HK-2 (cell line): ENCODE results near the gene CDK13.
"Not testable (repeated sequence)": the region's sequence is repeated elsewhere in the genome, so short reads cannot be mapped to it uniquely, and the experiment has no call there.

Source experiments
- DNase-seq: peaks from one replicate; pipeline ENCODE4 v3.0.0-alpha.2; 2018; ENCODE audit not compliant: unreplicated experiment

Gene CDK13

DNA sequence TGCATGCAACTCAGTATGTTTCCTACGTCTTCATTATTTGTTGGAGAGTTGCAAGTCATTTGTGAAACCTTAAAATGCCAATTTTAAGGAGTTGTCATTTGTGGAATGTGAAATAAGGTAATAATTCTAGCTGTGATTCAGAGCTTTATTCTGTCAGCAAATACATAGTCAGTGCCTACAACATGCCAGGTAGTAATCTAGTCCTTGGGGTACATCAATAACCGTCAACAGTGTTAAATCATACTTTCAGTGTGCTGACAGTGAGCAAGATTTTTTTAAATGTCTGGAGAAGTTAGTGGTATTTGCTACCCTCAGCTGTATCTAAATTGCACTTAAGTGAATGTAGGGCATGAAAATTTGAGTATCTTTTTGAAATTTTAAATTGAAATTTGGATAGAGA lies 147.7 kb downstream of the CDK13 start:
- no peak for DNase-seq

DNA sequence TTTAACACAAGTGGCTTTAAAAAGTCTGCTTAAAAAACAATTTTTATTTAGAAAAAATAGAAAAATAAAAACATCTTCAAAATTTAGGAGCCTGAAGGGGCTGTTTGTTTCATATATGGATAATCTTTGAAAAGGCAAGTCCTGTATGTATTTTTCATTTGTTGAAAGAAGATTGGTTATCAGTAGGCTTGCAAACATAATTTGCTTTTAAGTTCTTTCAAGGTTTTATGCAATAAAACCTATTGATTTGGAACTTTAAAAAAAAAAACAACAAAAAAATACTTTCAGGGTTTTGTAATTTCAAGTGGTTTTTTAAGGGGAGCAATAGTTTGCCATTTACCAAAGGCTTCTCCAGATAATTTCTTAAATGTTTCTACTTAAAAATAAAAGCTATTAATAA lies 148.8 kb downstream of the CDK13 start:
- DNase-seq = no peak

DNA sequence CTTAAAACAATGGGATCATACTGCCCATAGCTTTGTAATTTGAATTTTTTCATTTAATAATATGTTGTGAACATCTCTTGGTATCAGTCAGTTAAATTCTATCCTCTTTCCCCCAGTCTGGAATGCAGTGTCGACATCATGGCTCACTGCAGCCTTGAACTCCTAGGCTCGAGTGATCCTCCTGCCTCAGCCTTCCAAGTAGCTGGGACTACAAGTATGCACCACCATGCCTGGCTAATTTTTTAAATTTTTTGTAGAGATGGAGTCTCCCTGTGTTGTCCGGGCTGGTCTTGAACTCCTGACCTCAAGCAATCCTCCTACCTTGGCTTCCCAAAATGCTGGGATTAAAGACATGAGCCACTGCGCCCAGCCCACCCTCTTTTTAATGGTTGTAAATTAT lies 149.8 kb downstream of the CDK13 start:
- no peak for DNase-seq

DNA sequence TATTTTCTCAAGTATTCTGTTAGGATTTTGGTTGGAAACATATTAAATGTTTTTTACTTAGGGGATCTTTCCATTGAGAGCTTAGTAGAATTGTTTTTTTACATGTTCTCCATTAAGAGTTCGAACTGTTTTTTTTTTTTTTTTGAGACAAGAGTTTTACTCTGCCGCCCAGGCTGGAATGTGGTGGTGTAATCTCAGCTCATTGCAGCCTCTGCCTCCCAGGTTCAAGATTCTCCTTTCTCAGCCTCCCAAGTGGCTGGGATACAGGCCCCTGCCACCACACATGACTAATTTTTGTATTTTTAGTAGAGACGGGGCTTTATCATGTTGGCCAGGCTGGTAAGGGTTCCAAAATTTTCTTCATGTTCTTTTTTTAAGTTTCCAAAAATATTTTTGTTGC lies 151.1 kb downstream of the CDK13 start:
- DNase-seq = no peak

DNA sequence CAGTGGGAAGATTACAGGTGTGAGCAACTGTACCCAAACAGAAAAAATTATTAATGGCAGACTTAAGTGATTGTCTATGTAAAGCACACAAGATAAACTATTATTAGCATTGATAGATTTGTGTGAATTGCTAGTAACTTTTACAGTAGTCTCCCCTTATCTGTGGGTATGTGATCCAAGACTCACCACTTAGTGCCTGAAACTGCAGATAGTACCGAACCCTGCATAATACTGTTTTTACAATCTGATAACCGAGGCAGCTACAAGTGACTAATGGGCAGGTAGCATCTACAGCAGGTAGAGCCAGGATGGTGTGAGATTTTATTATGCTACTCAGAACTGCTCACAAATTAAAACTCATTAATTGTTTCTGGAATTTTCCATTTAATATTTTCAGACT lies 152.8 kb downstream of the CDK13 start:
- no peak for DNase-seq

DNA sequence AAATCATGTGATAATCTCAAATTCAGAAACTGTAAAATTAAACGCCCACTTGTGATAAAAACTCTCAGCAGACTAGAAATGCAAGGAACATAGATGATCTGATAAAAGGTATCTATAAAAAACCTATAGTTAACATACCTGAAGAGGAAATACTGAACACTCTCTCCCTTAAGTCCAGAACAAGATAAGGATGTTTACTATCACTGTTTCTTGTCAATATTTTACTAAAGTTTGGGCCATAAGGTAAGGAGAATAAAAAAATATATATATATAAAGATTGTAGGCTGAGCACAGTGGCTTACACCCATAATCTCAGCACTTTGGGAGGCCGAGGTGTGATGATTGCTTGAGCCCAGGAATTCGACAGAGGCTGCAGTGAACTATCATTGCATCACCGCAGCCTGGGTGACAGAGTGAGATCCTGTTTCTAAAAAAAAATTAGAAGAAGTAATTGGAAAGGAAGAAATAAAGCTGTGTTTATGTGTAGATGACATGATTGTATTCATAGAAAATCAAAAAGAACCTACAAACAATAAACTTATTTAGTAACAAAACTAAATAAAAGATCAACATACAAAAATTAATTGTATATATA lies 155.9 kb downstream of the CDK13 start:
- no peak for DNase-seq

DNA sequence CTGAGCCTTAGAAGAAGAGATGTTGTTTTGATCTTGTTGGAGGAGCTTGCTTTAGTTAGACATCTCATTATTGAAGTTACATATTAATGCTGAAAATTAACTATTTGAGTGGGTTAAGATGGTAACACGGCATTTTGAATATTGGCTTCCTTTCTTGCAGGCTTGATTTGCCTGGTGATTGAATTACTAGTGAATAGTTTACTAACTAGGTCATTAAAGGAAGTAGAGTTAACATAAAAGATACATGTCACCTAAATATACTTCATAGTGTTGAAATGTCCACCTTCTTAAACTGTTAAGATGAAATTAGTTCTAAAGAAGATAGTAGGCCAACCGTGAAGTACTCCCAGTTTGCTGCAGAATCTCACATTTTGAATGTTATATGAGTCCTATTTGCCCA lies 165.9 kb downstream of the CDK13 start:
- DNase-seq = no peak

DNA sequence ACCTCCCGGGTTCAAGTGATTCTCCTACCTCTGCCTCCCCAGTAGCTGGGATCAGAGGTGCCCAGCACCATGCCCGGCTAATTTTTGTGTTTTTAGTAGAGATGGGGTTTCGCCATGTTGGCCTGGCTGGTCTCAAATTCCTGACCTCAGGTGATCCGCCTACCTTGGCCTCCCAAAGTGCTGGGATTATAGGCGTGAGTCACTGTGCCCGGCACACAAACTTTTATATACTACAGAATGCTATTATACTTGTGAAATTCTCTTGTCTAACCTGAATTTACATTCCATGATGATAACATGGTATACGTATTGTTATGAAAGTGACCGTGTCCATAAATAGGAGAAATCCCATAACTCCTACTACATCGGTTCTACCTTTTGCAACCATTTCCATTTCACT lies 167.1 kb downstream of the CDK13 start:
- DNase-seq = not testable (repeated sequence)

DNA sequence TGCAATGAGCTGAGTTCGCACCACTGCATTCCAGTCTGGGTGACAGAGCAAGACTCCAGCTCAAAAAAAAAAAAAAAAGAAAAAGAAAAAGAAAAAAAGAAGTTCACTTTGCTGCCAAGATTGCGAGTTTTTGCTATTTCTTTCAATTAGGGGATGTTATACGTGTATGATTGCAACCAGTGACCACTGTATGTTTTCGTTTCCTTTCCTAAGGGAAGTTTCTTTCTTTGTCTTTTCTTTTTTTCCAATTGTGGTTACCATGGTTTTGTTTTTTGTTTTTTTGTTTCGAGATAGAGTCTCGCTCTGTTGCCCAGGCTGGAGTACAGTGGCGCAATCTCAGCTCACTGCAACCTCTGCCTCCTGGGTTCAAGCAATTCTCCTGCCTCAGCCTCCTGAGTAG lies 168.1 kb downstream of the CDK13 start:
- DNase-seq = not testable (repeated sequence)

DNA sequence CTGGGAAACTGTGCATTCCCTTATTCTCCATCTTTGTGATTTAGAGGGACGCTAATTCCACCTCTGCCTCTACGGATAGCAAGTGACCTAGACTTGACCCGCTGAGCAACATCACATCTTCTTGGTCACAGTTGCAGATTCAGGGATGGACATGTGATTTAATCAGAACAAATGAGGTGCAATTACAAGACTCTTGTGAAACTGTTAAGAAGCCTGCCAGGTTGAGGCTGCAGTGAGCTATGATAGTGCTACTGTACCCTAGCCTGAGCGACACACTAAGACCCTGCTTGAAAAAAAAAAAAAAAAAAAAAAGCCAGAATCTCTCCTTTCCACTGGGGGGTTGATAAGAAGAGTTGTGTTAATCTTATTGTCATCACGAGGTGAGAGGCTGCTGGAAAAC lies 170.0 kb downstream of the CDK13 start:
- DNase-seq = no peak

DNA sequence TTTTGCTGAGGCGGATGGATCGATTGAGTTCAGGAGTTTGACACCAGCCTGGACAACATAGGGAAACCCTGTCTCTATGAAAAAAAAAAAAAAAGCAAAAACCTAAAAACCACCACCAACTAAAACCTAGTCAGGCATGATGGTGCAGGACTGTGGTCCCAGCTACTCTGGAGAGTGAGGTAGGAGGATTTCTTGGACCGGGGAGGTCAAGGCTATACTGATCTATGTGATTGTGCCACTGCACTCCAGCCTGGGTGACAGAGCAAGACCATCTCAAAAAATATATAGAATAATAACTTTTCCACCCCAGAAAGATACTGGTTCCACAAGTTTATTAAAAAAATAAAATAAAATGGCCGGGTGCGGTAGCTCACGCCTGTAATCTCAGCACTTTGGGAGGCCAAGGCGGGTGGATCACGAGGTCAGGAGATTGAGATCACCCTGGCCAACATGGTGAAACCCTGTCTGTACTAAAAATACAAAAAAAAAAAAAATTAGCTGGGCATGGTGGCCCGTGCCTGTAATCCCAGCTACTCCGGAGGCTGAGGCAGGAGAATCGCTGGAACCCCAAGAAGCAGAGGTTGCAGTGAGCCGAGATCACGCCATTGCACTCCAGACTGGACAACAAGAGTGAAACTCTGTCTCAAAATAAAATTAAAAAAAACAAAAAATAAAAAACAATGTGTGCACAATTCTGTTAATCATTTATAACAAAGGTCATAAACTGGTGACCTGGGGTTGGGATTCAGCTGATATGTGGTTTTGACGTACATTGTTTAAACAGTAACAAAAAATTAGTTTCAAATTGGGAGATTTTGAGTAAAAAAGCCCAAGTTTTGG lies 172.3 kb downstream of the CDK13 start:
- DNase-seq = not testable (repeated sequence)

DNA sequence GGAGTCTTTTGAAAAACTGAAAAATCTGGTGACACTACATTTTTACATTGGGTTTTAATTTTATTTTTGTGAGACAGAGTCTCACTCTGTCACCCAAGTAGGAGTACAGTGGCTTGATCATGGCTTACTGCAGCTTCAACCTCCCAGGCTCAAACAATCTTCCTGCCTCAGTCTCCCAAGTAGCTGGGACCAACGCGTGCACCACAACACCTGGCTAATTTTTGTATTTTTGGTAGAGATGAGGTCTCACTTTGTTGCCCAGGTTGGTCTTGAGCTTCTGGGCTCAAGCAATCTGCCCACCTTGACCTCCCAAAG lies 172.8 kb downstream of the CDK13 start:
- DNase-seq = no peak

DNA sequence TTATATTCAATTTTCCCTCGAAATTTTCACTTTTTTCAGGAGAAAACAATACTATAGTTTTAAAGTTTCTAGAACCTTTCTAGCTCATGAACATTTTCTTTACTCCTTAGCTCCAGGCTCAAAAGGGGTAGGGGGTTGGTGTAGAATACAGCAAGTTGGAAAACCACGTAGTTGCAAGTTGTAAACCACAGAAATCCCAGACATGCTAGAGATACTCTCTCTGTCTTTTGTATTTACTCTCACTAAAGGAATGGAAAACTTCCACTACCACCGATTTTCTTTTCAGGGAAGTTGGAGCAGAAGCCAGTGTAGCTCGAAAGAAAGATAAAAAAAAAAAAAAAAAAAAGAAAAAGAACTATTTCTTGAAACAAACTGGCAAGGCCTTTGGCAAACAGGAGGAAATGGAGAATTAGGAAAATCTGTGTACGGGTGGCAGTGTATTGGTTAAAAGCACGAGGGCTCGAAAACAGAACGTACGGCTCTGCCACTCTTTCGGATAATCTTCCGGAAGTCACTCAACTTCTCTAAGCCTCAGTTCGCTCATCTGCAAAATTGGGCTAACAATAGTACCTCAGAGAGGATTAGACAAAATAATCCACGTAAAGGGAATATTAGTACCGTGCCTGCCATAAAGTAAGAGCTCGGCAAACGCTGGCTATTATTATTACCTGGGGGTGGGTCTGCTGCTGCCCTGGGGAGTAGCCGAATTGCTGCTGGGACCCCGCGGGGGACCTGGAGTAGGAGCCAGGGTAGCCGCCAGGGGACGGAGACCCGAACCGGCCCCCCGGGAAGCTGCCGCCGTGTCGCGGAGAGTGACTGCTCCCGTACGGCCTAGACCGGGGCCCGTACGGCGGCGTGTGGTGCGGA lies 183.7 kb downstream of the CDK13 start:
- DNase-seq = peak; percentile 15

DNA sequence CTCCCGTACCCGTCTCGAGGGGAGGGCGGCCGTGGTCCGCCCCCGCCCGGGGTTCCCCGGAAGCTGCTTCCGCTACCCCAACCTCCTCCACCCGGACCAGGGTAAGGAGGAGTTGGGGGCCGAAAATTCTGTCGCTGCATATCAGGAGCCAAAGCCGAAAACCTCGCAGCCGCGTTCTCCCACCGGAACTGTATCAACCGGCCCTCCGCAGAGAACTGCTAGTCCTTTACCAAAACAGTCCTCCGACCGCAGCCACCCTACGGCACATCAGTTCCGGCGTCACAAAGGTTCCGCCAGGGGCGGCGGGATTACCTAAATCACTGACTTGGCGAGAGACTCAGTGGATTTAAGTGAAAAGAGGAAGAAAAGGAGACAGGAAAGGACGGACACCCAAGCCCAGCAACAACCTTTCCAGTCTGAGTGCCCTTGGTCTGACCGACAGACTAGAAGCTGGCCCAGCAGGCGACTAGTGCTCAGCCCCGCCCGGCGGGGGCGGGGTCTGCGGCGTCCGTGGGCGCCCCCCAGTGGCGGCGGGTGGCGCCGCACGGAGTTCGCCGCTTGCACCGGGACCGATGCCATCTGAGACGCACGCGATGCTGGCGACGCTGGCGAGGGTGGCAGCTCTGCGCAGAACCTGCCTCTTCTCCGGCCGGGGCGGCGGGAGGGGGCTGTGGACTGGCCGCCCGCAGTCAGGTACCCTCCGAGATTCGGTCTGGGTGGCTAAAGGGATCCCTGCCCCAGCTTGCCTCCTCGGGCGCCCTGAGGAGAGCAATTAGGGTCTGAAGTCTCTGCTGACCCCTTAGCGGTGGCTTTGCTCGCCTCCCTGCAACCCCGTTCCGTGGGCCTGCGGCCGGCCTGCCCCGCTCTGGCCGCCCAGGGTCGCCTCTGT lies 184.6 kb downstream of the CDK13 start, which contains the start of the genes MPLKIP and SUGCT:
Gene MPLKIP, minus strand, starts transcription at position 195 of the 889 bp plus-strand sequence. Its CDS starts 55 bp downstream, at position 140.
Gene SUGCT, plus strand, starts transcription at position 578 of the 889 bp plus-strand sequence.
- DNase-seq = peak; percentile 88

DNA sequence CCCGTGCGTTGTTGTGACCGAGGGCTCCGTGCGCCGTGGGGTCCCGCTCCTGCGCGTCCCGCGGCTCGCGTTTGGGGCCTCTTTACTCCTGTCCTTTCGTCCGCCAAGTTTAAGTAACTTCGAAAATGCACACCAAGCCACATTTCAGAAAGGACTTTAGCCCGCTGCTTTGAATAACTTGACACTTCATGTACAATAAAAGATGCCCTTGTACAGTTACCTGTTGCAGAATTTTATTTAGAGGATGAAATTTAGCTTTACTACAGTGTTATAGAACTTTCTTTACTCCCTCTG lies 185.2 kb downstream of the CDK13 start:
- DNase-seq = no peak

DNA sequence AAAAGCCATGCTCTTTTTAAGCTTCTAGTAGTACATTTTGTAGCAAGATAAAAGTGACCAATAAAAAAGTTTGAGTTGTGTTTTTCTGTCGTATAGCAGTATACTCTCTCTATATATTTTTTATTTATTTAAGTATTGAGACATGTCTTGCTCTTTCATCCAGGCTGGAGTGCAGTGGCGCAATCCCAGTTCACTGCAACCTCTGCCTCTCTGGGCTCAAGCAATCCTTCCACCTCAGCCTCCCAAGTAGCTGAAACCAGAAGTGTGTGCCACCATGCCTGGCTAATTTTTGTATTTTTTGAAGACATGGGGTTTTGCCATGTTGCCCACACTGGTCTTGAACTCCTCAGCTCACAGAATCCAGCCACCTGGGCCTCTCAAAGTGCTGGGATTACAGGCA lies 187.5 kb downstream of the CDK13 start:
- DNase-seq = no peak

DNA sequence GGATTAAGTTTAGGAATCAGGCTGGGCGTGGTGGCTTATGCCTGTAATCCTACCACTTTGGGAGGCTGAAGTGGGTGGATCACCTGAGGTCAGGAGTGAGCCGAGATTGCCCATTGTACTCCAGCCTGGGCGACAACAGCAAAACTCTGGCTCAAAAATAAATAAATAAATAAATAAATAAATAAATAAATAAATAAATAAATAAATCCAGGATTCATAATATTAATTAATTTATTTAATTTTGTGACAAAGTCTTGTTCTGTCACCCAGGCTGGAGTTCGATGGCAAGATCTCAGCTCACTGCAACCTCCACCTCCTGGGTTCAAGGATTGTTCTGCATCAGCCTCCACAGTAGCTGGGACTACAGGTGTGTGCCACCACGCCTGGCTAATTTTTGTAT lies 188.9 kb downstream of the CDK13 start:
- no peak for DNase-seq

DNA sequence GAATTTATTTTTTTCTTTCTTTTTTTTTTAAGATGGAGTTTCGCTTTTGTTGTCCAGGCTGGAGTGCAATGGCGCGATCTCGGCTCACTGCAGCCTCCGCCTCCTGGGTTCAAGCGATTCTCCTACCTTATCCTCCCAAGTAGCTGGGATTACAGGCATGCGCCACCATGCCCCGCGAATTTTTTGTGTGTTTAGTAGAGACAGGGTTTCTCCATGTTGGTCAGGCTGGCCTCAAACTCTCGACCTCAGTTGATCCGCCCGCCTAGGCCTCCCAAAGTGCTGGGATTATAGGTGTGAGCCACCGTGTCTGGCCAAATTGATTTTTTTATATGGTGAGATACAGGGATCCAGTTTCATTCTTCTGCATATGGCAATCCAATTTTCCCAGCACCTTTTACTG lies 189.8 kb downstream of the CDK13 start:
- DNase-seq = not testable (repeated sequence)

DNA sequence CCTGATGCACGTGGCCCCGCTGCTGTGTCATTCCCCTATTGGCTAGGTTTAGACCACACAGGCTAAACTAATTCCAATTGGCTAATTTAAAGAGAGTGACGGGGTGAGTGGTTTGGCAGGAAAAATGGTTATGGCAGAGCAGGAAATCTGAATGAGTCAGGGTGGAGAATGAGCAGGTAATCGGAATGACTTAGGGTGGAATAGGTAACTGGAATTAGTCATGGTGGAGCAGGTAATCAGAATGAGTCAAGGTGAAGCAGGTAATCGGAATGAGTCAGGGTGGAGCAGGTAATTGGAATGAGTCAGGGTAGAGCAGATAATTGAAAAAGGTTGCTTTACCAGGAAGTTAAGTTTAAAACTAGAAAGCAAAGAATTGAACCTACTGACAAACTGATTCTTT lies 191.9 kb downstream of the CDK13 start:
- not testable (repeated sequence) for DNase-seq

DNA sequence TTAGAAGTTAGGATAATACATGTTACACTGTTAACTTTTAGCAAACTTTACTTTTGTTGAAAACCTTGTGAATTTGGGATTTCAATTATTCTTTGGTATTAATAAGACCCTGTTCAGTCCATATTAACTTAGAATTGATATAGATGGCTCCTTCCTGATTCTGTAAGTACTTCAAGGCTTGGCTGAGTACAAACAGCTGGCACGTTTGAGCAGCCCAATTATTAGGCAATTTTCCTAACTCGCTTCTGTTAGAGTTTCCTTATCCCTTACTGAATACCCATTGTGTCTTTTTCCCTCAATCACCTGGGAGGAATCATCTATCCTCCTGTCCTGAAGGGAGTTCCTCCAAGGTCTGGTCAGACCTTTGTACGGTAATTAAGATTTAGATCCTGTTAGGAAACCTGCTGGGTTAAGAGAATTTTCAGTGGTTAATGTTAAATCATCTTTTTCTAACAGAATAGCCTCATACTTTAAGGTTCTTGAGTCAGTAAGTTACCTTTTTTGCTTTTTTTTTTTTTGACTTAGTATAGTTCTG lies 195.6 kb downstream of the CDK13 start:
- DNase-seq = not testable (repeated sequence)
